Sigmoid colon (tissue), 7 donors: ENCODE measurements around the gene ITPA. TPM values are rescaled to one million over a fixed set of nuclear protein-coding genes. Genes with fewer than 3 reads are reported as not detected.

Source experiments
- DNase-seq: peaks from one replicate; pipeline ENCODE4 v3.0.0-alpha.2; 2019
- H3K27ac ChIP-seq, 4 donors: fragments of 200-600 bp; sonication (generic); one replicate each; pipeline ENCODE4 v1.5.1; 2016 to 2019; ENCODE audit warnings: mild to moderate bottlenecking in 1 of 4
- H3K27me3 ChIP-seq, 3 donors: fragments of 200-600 bp; sonication (generic); one replicate each; pipeline ENCODE4 v1.5.1; 2019; ENCODE audit warnings: mild to moderate bottlenecking in 1 of 3
- H3K36me3 ChIP-seq, 4 donors: fragments of 200-600 bp; sonication (generic); one replicate each; pipeline ENCODE4 v1.5.1; 2016 to 2019
- H3K4me1 ChIP-seq, 4 donors: fragments of 200-600 bp; sonication (generic); one replicate each; pipeline ENCODE4 v1.5.1; 2017 to 2019
- H3K4me3 ChIP-seq, 4 donors: fragments of 200-600 bp; sonication (generic); one replicate each; pipeline ENCODE4 v1.5.1; 2017 to 2019; ENCODE audit warnings: mild to moderate bottlenecking in 2 of 4, moderate library complexity in 1 of 4
- H3K9me3 ChIP-seq, 4 donors: fragments of 200-600 bp in 3 of 4; sonication (generic) in 3 of 4; one replicate each; pipeline versions ENCODE4 v1.5.1 to v1.6.1; 2013 to 2019
- CTCF ChIP-seq, 4 experiments: fragments of 450-650 bp in 3 of 4; fragments of 200-600 bp in 1 of 4; IDR thresholded peaks; one replicate each; pipeline ENCODE4 v1.5.1; 2016 to 2019; ENCODE audit warnings: antibody characterized with exemption in 4 of 4, mild to moderate bottlenecking in 3 of 4, moderate library complexity in 2 of 4
- EP300 ChIP-seq, 4 donors: sonication (generic); formaldehyde crosslinking; IDR thresholded peaks; one replicate each; pipeline ENCODE4 v1.6.1; 2017; ENCODE audit warnings: antibody characterized with exemption in 4 of 4
- POLR2A ChIP-seq, 2 donors: fragments of 450-650 bp; IDR thresholded peaks; one replicate each; pipeline ENCODE4 v1.6.1; 2016; ENCODE audit warnings: antibody characterized with exemption in 2 of 2, mild to moderate bottlenecking in 2 of 2, moderate library complexity in 2 of 2
- POLR2AphosphoS5 ChIP-seq, 4 donors: sonication (generic); formaldehyde crosslinking; IDR thresholded peaks; one replicate each; pipeline ENCODE4 v1.6.1; 2017; ENCODE audit warnings: antibody characterized with exemption in 4 of 4
- WGBS, 2 donors: extraction: QIAGEN DNeasy Blood & Tissue Kit; methylation state at CpG; one replicate each; pipeline ENCODE4 v1.1.7; 2013; 5-methylcytosine and 5-hydroxymethylcytosine counted together
- intact Hi-C: fragments of 100-400 bp; cut with DNase I; formaldehyde crosslinking; loops from one replicate; pipeline ENCODE4 v1.15.1; 2023
- polyA plus RNA-seq, 3 donors: library from polyadenylated mRNA; stranded (reverse); fragments of 200-250 nt; gene quantifications; one replicate each; pipeline ENCODE4 v1.2.3, GENCODE V29; 2013
- total RNA-seq, 4 donors: library from RNA; depleted of rRNA; stranded (reverse); fragments of >200 nt; gene quantifications; one replicate each; pipeline ENCODE4 v1.1.0, GENCODE V29; 2016
- donor health status: healthy with polysubstance abuse.
- donor health status: Bipolar disorder and iron deficiency.
- donor health status: healthy.

The ITPA gene
- total and polyA plus RNA-seq, 7 donors, result 17.1 to 92.5 (median 31.7) TPM

- Histone ChIP-seq H3K9me3 (no peaks in the 10 kb centered on the region), H3K27ac (no peak overlapping the region), H3K27me3 (peaks cover 15 to 32% (median 30%) of the 10 kb centered on the region in 3 donors), H3K36me3 (no peaks in the 10 kb centered on the region), H3K4me3 (no peak overlapping the region), H3K4me1 (peaks cover 0 to 6% (median 6%) of the 10 kb centered on the region in 4 donors)
- WGBS, 2 donors, result 84 to 90% methylated on average over 32 of the region's 32 CpGs
- TF ChIP-seq EP300 (IDR thresholded peaks at IDR 0.05) (no peak), POLR2AphosphoS5 (IDR thresholded peaks at IDR 0.05) (no peak), POLR2A (IDR thresholded peaks at IDR 0.05) (no peak), CTCF (IDR thresholded peaks at IDR 0.05) (no peak)
- intact Hi-C loops, result no loop called here
- no peak for DNase-seq
These were observed 24.1 kb downstream of the ITPA start for GRCh38 chr20:3233131-3233990.

GRCh38 chr20:3233991-3234498 is 24.7 kb downstream of the ITPA start:
- H3K4me3 ChIP-seq, result no peak overlapping the region
- H3K36me3 ChIP-seq, result no peaks in the 10 kb centered on the region
- TF ChIP-seq CTCF (IDR thresholded peaks at IDR 0.05), result no peak
- no peak for TF ChIP-seq EP300 (IDR thresholded peaks at IDR 0.05)
- no peak for TF ChIP-seq POLR2AphosphoS5 (IDR thresholded peaks at IDR 0.05)
- TF ChIP-seq POLR2A (IDR thresholded peaks at IDR 0.05), result no peak
- WGBS, 2 donors, result 86 to 91% methylated on average over 25 of the region's 25 CpGs
- DNase-seq, result no peak
- H3K27me3 ChIP-seq, result peaks cover 21 to 39% (median 37%) of the 10 kb centered on the region in 3 donors
- H3K9me3 ChIP-seq, result no peaks in the 10 kb centered on the region
- H3K27ac ChIP-seq, result no peak overlapping the region
- intact Hi-C loops, result no loop called here
- H3K4me1 ChIP-seq, result peaks cover 0 to 13% (median 13%) of the 10 kb centered on the region in 4 donors

GRCh38 chr20:3235666-3236324 is 26.5 kb downstream of the ITPA start:
- no peaks in the 10 kb centered on the region for H3K9me3 ChIP-seq
- intact Hi-C loops, result no loop called here
- TF ChIP-seq CTCF (IDR thresholded peaks at IDR 0.05) (no peak), POLR2AphosphoS5 (IDR thresholded peaks at IDR 0.05) (no peak), EP300 (IDR thresholded peaks at IDR 0.05) (no peak), POLR2A (IDR thresholded peaks at IDR 0.05) (no peak)
- H3K27me3 ChIP-seq, result peaks cover 33 to 56% (median 54%) of the 10 kb centered on the region in 3 donors
- 33 to 72% methylated on average over 4 of the region's 4 CpGs for WGBS, 2 donors
- no peaks in the 10 kb centered on the region for H3K36me3 ChIP-seq
- no peak overlapping the region for H3K4me3 ChIP-seq
- peaks cover 0 to 24% (median 23%) of the 10 kb centered on the region in 4 donors for H3K4me1 ChIP-seq
- no peak overlapping the region for H3K27ac ChIP-seq
- DNase-seq, result no peak

GRCh38 chr20:3237011-3237957 is 28.0 kb downstream of the ITPA start:
- WGBS, 2 donors, result 31 to 68% methylated on average over 25 of the region's 25 CpGs
- no peaks in the 10 kb centered on the region for H3K36me3 ChIP-seq
- TF ChIP-seq CTCF (IDR thresholded peaks at IDR 0.05) (no peak), POLR2AphosphoS5 (IDR thresholded peaks at IDR 0.05) (no peak), POLR2A (IDR thresholded peaks at IDR 0.05) (no peak), EP300 (IDR thresholded peaks at IDR 0.05) (no peak)
- no peak overlapping the region for H3K4me3 ChIP-seq
- peaks cover 33 to 69% (median 54%) of the 10 kb centered on the region in 3 donors for H3K27me3 ChIP-seq
- DNase-seq, result no peak
- intact Hi-C loops, result no loop called here
- H3K9me3 ChIP-seq, result no peaks in the 10 kb centered on the region
- H3K27ac ChIP-seq, result no peak overlapping the region
- peaks cover 0 to 24% (median 23%) of the 10 kb centered on the region in 4 donors for H3K4me1 ChIP-seq
